ENCODE data around the gene GATA3. TPM values are rescaled to one million over a fixed set of nuclear protein-coding genes. Genes with fewer than 3 reads are reported as not detected.
A peak's percentile ranks its signal among the peaks of the same experiment; 100 is the strongest.

GATA3 gene
- total RNA-seq, 1 donor from 2014 or later = 2.7 TPM

DNA sequence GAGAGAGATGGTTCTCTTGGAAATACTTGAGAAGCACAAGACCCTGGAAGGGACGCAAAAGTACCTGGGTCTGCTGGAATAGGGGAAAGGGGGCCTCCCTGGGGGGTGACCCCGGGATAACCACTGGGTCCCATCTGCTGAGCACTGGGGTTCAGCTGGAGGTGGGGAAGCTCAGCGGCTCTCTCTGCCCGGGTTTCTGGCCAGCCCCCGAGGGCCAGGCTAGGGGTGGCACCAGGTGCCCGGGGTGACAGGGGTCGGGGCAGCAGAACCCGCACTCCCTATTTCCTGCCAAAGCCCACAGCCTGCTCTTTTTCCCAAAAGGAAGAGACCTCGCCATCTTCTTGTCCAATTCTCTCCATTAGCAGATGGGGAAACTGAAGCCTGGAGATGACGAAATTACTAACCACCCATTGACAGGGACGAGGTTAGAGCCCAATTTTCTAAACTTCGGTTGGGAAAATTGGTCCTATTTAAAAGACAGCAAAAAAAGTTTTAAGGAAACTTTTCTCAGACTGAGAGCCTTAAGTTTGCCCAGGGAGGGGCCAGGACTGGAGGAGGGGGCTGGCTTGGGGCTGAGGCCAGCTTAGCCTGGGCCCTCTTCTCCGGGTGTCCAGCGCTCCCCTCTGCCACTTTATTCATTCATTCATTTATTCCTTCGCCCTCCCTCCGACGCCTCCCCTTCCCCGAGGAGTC is 17.8 kb upstream of the GATA3 start:
- peaks cover 88% of the 10 kb centered on the region for H3K27me3 Mint-ChIP-seq
- H3K4me3 Mint-ChIP-seq (ENCODE audit: low read depth) = no peak overlapping the region
- no peaks in the 10 kb centered on the region for H3K9me3 Mint-ChIP-seq (ENCODE audit: low read depth)
- H3K36me3 Mint-ChIP-seq (ENCODE audit: insufficient read depth) = no peaks in the 10 kb centered on the region
- H3K27ac Mint-ChIP-seq = no peak overlapping the region
- no peak for DNase-seq (ENCODE audit: low spot score, unreplicated experiment)
- peaks cover 4% of the 10 kb centered on the region for H3K4me1 Mint-ChIP-seq (ENCODE audit: low read depth)
- TF ChIP-seq, protein P1, sequence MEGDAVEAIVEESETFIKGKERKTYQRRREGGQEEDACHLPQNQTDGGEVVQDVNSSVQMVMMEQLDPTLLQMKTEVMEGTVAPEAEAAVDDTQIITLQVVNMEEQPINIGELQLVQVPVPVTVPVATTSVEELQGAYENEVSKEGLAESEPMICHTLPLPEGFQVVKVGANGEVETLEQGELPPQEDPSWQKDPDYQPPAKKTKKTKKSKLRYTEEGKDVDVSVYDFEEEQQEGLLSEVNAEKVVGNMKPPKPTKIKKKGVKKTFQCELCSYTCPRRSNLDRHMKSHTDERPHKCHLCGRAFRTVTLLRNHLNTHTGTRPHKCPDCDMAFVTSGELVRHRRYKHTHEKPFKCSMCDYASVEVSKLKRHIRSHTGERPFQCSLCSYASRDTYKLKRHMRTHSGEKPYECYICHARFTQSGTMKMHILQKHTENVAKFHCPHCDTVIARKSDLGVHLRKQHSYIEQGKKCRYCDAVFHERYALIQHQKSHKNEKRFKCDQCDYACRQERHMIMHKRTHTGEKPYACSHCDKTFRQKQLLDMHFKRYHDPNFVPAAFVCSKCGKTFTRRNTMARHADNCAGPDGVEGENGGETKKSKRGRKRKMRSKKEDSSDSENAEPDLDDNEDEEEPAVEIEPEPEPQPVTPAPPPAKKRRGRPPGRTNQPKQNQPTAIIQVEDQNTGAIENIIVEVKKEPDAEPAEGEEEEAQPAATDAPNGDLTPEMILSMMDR (IDR thresholded peaks at IDR 0.05; ENCODE audit: unreplicated experiment) = no peak

DNA sequence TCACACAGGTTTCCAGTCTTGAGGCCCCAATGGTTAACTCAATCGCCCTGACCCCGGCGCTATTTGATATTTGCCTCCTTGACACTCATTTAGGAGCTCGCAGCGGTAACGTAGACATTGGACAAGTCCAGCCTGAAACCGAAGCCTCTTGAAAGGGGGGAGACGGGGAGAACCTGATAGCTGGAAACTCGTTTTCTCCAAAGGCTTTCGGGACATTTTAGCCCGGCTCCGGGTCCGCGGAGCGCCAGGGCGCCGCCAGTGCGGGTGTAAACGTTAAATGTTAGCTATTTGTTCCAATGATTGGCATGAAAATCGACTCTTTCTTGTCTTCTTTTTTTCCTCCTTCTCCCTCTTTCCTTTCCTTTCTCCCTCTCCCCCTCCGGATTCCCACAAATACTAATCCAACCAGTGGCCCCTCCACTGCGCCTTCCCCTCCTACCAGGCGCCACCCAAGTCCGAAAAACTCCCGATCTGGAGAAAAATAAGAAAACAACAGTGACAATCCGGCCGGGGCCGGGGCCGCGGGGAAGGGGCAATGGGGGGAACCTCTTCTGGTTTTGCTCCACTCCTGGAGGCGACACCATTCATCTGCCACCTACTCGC is 17.2 kb upstream of the GATA3 start:
- H3K27me3 Mint-ChIP-seq = peaks cover 88% of the 10 kb centered on the region
- peak overlapping the region; percentile 19 for H3K4me3 Mint-ChIP-seq (ENCODE audit: low read depth)
- peak overlapping the region; percentile 80 for H3K27ac Mint-ChIP-seq
- peaks cover 4% of the 10 kb centered on the region for H3K4me1 Mint-ChIP-seq (ENCODE audit: low read depth)
- H3K9me3 Mint-ChIP-seq (ENCODE audit: low read depth) = no peaks in the 10 kb centered on the region
- TF ChIP-seq, protein P1 (IDR thresholded peaks at IDR 0.05; ENCODE audit: unreplicated experiment) = no peak
- no peak for DNase-seq (ENCODE audit: low spot score, unreplicated experiment)
- H3K36me3 Mint-ChIP-seq (ENCODE audit: insufficient read depth) = no peaks in the 10 kb centered on the region

DNA sequence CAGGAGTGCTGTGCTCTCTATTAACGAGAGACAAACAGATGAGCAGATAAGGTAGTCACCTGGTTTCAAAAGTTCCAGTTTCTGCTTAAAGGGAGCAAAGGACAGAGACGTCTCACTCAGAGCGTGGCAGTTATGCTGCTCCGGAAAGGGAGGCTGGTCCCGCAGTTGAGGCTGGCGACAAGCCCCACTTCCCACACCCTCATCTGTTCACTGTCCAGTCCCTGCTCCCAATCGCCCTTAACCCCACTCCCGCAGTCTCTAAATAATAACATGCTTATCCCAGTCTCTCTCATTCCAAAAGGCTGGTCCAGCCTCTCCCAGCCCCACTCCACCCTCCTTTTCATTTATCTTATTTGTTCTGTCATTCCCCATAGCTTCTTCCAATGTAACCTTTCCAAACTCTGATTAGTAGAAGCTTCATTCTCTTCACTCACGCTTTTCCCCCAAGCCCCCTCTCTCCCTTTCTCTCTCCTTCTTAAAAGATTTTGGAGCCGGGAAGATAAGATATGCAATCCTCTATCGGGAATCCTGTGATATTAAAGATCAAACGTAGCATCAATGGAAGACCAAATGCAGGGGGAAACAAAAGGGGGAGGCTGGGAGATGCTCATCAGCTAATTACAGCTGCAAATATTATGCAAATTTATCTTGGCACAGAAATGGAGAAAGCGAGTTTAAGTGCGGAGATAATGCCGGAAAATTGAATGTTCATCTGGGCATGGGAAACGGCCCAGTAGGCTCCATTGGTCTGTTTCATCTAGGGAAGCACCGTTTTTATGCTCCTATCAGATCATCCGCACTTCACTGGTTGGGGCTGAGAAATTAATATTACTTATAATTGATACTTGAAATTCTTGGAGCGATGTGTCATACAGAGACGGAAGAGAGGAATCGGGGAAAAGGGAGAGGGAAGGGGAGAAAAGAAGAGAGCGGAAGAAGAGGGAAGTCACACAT is 16.3 kb upstream of the GATA3 start:
- Mint-ChIP-seq H3K9me3 (ENCODE audit: low read depth) (no peaks in the 10 kb centered on the region), H3K4me1 (ENCODE audit: low read depth) (peaks cover 4% of the 10 kb centered on the region), H3K27ac (no peak overlapping the region), H3K4me3 (ENCODE audit: low read depth) (no peak overlapping the region), H3K36me3 (ENCODE audit: insufficient read depth) (no peaks in the 10 kb centered on the region), H3K27me3 (peaks cover 88% of the 10 kb centered on the region)
- no peak for DNase-seq (ENCODE audit: low spot score, unreplicated experiment)
- TF ChIP-seq, protein P1 (IDR thresholded peaks at IDR 0.05; ENCODE audit: unreplicated experiment) = no peak

DNA sequence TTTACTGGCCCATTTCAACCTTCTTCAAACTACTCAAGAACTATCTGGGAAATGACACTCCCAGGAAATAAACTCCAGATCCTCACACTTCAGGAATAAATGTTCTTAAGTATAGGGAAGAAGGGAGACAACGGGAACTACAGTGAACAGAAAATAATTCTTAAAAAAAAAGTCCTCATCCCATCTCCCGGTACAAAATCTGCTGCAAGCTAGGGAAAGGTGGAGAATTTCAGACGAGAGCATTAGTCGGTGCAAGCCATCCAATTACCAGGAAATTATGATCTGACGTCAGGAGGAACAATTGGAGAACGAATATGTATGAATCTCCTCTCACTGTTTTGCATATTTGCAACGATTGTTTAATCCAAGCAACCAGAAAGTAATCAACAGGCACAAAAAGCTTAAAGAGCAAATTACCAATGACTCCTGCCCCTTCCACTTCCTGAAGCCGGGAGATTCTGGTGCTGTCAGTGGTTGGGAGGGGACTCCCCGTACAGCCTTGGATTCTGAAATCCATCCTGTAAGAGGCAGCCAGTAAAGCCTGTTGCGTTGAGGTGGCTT is 15.1 kb upstream of the GATA3 start:
- Mint-ChIP-seq H3K9me3 (ENCODE audit: low read depth) (no peaks in the 10 kb centered on the region), H3K4me3 (ENCODE audit: low read depth) (no peak overlapping the region), H3K4me1 (ENCODE audit: low read depth) (peaks cover 4% of the 10 kb centered on the region), H3K27me3 (peaks cover 91% of the 10 kb centered on the region), H3K36me3 (ENCODE audit: insufficient read depth) (no peaks in the 10 kb centered on the region), H3K27ac (peak overlapping the region; percentile 18)
- TF ChIP-seq, protein P1 (IDR thresholded peaks at IDR 0.05; ENCODE audit: unreplicated experiment) = no peak
- no peak for DNase-seq (ENCODE audit: low spot score, unreplicated experiment)

DNA sequence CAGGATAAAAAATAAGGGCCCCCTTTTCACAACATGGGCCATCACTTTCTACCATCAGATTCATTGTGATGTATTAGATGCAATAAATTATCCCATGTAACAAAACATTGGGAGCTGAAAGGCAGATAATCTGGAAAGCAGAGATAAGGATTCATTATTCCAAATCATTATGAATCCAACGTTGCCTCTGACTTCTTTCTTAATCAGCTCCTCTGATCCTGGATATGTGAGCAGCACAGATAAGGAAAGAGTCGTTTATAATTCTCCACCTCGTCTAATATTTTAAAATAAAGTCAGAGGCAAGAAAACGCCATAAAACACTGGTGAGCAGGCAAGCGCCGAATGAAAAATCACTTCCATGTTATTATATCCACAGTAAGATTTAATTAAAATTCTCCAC is 13.8 kb upstream of the GATA3 start:
- no peak for DNase-seq (ENCODE audit: low spot score, unreplicated experiment)
- Mint-ChIP-seq H3K4me1 (ENCODE audit: low read depth) (peaks cover 2% of the 10 kb centered on the region), H3K27me3 (peaks cover 96% of the 10 kb centered on the region), H3K9me3 (ENCODE audit: low read depth) (no peaks in the 10 kb centered on the region), H3K27ac (no peak overlapping the region), H3K36me3 (ENCODE audit: insufficient read depth) (no peaks in the 10 kb centered on the region), H3K4me3 (ENCODE audit: low read depth) (no peak overlapping the region)
- TF ChIP-seq, protein P1 (IDR thresholded peaks at IDR 0.05; ENCODE audit: unreplicated experiment) = no peak

Measured in progenitor cell of endocrine pancreas (in vitro differentiated cells).